NCI-H2029 treated with DMSO at 0.1 percent for 48 hours (cell line): Measurements from ENCODE around the gene KCND3.

ENCODE experiments used
- DNase-seq: peaks from one replicate; lab custom pipeline; 2025; lab: John Stamatoyannopoulos, UW

Gene KCND3

GRCh38 chr1:111958851-111959250 is 30.6 kb downstream of the KCND3 start:
- no peak for DNase-seq

DNA sequence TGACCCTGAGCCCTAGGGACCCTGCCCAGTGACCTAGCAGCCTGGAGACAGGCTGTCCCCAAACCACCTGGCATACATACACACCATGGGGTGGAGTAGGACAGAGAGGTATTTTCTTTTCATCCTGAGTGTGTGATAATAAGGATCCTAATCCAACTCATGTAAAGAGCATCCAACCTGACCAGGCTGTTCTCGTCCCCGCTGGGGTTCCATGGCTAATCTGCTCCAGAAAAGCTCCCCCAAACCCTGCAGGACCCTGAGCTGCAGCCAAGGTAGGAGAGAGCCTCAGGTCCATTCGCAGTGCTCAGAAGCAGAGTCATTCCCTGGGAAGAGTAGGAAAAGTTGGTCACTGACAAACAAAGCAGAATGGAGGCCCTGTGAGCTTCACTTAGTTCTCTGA is 31.4 kb downstream of the KCND3 start:
- DNase-seq, result no peak

GRCh38 chr1:111956155-111956771 is 33.2 kb downstream of the KCND3 start:
- no peak for DNase-seq

GRCh38 chr1:111955755-111956154 is 33.7 kb downstream of the KCND3 start:
- DNase-seq, result peak; percentile 18

DNA sequence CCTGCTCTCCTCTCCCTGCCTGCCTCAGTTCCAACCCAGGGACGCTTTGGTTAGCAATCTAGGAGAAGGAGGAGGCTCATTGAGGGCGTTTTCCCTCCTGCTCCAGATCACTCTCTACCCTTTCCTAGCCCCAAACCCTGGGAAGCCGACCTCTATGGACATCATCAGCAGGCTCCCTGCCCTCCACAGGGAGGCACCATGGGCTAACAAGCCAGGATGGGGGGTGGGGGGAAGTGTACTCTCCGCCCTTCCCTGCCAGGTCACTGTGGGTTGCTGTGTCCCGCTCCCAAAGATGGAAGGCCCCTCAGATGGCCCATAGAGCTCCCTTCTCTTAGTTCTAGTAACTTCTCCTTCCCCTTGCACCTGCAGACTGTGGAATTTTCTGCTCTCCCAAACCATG is 35.7 kb downstream of the KCND3 start:
- no peak for DNase-seq

DNA sequence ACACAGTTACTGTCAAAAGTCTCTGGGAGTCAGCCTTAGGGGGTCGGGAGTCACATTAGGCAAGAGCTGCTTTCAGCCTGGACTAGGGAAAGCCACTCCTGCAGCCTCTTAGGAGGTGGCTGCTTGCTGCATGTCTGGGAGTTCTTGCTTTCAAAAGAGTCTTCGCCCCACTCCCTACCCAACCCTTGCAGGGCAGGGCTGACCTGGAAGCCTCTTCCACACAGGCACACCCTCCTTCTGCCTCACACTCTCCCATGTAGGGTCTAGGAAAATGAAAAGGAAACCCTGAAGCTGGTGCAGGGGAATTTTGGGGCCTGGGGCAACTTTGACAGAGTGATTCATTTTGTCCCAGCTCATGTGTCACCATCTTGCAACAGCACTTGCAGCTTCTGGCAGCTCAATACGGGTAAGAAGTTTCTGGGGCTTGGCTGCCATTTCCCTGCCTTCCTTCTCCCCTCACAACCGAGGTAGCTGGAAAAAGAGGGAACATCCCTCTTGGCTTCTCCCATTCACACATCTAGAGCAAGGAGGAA is 37.3 kb downstream of the KCND3 start:
- DNase-seq, result no peak

GRCh38 chr1:111948209-111949171 is 41.0 kb downstream of the KCND3 start:
- peak; percentile 72 for DNase-seq

DNA sequence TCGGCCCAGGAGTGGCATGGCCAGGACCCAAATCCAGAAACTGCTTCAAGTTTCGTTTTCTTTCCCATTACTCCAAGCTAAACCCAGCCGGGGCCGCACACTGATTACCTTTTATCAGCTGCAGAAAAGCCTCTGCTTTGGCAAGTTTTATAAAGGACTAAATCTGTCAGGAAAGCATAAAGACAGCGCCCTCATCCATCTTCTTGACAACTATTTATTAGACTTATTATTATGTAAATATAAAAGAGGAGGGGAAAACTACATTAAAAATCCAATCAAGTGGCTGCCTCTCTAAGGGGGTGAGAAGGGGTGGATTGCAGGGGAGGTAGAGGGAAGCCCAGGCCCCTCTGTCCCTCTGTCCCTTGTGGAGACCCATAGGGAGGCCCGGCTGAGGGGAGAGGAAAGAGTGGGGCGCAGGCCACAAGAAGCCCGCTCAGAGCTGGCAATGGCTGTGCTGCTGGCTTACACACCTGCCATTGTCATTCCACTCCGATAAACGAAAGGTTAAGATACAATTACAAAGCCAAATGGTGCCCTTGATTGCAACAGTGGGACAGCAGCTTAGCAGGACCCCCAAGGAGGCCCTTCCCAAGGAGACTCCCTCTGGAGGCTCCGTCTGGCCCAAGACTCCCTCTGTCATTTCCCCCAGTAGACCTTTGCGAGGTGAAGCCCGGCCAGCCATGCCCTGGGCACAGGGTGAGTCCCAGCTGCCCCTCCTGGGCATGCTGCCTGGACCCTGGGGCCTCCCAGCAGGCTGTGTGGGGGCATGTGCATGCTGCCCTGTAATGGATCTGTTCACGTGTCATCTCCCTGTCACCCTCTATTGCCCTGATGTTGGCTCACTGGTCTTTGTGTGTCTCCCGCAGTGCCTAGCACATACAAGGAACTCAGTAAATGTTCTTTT is 45.4 kb downstream of the KCND3 start:
- no peak for DNase-seq

DNA sequence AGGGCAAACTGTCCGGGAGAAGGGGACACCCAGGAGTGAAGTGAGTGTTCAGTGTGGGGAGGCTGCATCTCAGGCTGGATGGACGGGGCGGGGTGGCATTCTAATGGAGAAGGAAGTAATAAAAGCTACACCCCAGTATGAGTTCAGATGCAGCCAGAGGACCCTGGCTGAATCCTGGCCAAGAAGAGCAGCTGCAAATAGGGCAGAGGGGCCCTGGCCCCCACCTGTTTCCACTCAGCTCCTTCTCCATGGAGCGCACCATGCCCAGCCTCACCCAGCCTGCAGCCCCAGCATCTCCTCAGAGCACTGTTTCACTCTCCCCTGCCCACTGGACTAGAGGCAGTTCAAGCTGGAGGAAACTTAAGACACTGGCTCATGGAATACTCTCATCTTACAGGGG is 46.4 kb downstream of the KCND3 start:
- DNase-seq, result no peak

DNA sequence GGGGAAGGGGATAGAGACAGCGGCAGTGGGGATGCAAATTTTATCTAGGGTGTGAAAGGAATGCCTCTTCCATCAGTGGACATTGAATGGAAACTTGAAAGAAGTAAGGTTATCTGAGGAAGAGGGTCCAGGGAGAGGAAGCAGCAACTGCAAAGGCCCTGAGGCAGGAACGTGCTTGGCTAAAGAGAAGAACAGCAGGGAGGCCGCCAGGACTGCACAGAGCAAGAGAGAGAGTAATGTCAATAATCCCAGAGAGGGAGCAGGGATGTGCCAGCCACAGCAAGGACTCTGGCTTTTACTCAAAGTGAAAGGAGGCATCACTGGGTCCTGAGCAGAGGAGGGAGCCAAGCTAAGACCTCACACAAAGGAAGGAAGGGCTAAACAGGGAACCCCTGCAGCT is 50.9 kb downstream of the KCND3 start:
- no peak for DNase-seq

DNA sequence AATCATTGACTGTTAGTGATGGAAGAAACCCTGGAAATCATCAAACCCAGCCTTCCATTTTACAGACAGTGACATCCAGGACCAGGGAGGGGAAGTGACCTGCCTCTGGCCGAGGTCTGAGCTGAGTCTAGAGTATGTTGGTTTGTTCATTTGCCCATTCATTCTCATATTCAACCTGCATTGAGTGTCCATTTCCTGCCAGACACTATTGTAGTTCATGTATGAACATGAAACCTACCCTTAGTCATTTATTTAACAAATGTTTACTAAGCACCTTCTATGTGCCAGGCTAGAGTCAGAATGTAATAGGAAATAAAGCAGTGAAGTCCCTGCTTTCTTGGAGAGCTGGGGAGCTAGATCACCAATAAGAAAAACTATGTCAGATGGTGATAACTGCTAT is 51.3 kb downstream of the KCND3 start:
- peak; percentile 32 for DNase-seq

- DNase-seq, result no peak
These were observed 52.2 kb downstream of the KCND3 start for GRCh38 chr1:111937147-111937725.

DNA sequence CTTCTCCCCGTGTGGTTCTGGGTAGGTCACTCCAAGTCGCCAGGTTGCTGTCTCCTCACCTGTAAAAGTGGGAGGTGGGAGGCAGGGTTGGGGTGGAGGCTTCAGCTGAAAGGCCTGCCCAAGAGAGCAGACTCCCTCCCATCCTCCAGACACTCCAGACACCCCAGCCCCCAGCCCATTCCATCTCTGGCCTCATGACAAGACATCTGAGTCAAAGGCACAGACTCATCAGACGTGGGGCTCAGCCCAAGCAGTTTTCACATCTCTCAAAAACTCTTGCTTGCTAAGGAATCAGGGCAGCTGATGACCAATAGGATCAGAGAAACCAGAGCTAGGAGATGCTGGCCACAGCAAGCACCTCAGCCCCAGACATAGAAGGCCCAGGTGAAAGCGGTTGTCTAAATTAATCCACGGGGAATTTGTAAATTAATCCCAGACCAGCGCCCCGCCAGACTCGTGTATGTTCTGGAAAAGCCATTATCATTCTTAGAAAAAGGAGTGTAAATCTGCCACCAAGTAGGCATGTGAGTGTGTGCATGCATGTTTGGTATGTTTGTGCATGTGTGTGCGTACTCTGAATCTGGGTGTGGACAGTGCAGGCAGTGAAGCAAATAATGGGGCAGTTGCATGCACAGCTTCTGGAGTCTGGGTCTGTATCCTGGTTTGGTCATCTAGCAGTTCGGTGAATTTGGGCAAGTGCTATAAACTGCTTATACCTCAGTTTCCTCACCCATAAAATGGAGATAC is 55.2 kb downstream of the KCND3 start:
- DNase-seq, result no peak

DNA sequence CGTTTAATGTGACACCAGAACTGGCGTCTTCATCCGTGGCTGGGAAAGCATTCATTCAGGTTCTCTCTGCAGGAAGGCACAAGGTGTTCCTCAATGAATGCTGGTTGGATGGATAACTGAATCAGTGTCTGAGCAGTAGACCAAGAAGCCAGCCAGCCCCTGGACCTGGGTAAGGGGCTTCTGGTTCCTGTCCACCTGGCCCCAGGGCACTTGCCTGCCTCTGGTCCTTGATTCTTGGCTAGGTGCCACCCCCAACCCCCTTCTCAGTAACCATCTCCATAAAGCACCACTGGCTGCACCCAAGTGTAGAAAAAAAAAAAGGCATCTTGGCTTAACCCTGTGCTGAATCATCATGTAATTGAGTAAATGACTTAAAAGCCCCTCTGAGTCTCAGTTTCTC is 59.1 kb downstream of the KCND3 start:
- no peak for DNase-seq

DNA sequence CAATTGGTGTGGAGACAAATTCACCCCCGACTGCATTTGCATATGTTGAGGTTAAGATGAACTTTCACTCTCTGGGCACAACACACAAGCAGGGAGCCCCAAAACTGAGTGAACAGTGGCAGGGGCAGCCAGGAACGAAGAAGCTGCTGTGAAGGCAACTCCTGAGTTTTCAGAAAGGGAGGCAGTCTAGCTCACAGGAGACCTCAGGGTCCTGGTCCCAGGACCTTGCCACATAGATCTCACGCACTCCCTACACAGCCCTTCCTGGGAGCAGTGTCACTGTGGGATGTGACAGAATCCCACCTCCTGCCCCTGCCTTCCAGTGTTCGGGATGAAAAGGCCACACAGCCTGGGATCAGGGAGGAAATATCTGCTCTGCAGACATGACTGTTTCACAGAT is 60.9 kb downstream of the KCND3 start:
- no peak for DNase-seq

- no peak for DNase-seq
These were observed 61.8 kb downstream of the KCND3 start for GRCh38 chr1:111927652-111928051.

GRCh38 chr1:111924786-111925185 is 64.7 kb downstream of the KCND3 start:
- DNase-seq, result no peak

- no peak for DNase-seq
These were observed 65.7 kb downstream of the KCND3 start for GRCh38 chr1:111923766-111924165.

DNA sequence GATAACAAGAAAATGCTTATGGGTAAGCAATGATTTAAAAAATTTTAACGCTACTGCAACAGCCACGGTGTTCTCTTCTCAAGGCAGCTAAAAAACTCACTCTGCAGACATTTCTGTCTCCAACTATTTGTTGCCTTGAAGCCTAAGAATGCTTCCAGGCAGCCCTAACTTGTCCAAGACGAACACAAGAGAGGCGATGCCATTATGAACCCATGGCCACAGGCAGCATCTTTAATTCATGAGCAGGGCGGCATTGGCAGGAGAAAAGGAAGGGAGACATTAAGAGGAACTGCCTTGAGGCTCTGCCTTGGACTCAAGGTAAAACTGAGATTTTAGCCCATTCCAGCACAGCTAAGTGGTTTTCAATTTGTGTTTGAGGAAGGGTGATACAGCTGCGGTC is 67.5 kb downstream of the KCND3 start:
- DNase-seq, result no peak

DNA sequence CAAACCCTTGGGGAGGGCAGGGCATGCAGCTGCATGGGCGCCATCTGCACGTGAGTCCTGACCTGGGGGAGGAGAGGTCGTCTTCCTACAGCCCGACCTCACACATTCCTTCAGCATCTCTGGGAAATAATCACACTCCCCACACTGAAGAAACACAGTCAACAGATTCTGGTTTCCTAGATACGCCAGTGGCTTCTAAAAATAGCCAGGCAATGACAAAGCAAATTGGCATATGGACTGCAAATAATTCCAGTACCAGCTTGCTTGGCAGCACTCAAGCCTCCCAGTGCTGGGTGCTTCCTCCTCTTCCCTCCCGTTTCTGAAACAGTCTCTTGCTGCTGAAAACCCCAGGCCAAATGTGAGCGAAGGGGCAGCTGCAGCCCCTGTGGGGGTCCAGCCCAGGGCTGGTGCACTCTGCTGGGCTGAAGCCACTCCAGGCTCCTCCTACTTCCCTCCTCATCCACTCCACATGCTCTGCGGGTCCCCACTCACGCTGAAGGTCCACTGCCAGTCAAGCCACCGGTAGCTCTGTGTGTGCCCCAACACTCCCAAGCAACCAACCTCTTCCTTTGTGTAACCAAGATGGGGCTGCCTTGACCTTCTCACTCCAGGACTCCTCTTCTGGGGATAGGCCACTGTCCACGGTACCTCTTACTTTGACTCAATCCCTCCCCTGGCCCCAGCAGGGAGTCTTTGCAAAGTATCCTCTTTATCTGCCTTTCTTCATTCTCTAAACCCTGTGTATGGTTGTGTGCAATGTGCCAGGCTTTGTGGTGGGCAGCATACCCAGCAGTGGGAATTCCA is 69.0 kb downstream of the KCND3 start:
- peak; percentile 71 for DNase-seq
